Measurements from ENCODE around the gene KLF7. TPM values are rescaled to one million over a fixed set of nuclear protein-coding genes. Genes with fewer than 3 reads are reported as not detected.

The KLF7 gene
- total and polyA plus RNA-seq, 8 donors: 14.8 to 41.8 (median 18.2) TPM

DNA sequence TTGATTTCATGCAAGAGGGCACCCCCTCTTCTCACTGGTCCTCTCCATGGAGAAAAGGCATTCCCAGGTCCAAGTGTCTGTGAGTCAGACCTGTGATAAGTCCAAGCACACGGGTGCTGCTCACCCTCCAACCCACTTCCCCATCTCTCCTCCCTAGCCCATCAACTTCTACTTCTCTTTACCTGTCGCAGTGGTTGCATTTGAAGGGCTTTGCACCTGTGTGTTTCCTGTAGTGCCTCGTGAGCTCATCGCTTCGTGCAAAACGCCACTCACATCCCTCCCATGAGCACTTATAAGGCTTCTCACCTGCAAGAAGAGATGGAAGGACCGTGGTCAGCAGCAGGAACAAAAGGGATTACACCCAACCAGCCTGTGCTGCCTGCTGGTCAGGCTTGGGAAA, 77.5 kb downstream of the KLF7 start:
- no peaks in the 10 kb centered on the region for H3K27me3 ChIP-seq
- H3K27ac ChIP-seq: peak overlapping the region in 1 of 2 donors; percentile 30
- intact Hi-C loops (cut with DNase I): no loop called here
- no peak overlapping the region for H3K4me3 ChIP-seq
- peaks cover 17 to 39% of the 10 kb centered on the region in 2 donors for H3K4me1 ChIP-seq
- H3K9me3 ChIP-seq: no peaks in the 10 kb centered on the region
- DNase-seq: no peak
- ATAC-seq: peak; percentile 12
- peaks cover 0 to 52% of the 10 kb centered on the region in 2 donors for H3K36me3 ChIP-seq
- TF ChIP-seq, protein P1, sequence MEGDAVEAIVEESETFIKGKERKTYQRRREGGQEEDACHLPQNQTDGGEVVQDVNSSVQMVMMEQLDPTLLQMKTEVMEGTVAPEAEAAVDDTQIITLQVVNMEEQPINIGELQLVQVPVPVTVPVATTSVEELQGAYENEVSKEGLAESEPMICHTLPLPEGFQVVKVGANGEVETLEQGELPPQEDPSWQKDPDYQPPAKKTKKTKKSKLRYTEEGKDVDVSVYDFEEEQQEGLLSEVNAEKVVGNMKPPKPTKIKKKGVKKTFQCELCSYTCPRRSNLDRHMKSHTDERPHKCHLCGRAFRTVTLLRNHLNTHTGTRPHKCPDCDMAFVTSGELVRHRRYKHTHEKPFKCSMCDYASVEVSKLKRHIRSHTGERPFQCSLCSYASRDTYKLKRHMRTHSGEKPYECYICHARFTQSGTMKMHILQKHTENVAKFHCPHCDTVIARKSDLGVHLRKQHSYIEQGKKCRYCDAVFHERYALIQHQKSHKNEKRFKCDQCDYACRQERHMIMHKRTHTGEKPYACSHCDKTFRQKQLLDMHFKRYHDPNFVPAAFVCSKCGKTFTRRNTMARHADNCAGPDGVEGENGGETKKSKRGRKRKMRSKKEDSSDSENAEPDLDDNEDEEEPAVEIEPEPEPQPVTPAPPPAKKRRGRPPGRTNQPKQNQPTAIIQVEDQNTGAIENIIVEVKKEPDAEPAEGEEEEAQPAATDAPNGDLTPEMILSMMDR (IDR thresholded peaks at IDR 0.05): no peak

DNA sequence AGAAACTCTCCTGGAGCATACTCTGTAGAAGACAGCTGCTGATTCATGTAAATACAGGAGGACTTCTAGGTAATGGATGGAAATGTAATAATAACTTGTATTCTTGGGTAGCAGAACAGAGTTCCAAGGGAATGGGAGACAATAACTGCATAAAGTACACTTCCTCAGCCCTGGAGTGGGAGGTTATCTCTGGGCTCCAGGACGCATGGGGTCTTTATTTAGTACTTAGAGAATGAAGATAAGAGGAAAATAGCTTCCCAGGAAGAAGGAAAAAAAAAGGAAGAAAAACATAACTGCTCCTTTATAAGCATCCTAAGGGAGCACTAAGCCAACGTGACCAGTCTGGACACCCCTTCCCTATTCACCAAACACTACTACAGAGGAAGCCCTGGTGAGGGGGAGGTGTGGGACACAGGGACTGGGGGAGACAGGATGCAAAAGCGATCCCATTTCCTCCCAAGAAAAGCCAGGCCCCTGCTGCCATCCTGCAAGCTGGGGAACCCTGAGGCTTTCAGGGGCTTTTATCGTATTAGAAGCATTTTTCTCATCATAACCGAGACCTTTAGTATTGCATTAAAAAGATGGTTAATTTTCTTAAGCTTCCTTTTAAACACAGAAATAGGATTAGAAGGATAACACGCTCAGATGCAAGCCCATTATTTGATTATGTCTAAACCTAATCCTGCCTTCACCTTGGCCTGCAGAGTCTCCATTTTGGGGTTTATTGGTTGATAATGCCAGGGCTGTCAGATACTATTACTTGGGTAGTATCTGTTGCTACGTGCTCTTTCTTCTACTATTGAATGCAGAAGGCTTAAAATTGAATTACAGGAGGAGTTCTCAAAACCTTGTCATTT, 78.5 kb downstream of the KLF7 start:
- TF ChIP-seq, protein P1 (IDR thresholded peaks at IDR 0.05): no peak
- no peak overlapping the region for H3K4me3 ChIP-seq
- peaks cover 17 to 42% of the 10 kb centered on the region in 2 donors for H3K4me1 ChIP-seq
- ATAC-seq: no peak
- H3K9me3 ChIP-seq: no peaks in the 10 kb centered on the region
- peak overlapping the region in 1 of 2 donors; percentile 30 for H3K27ac ChIP-seq
- intact Hi-C loops (cut with DNase I): no loop called here
- DNase-seq: no peak
- no peaks in the 10 kb centered on the region for H3K27me3 ChIP-seq
- H3K36me3 ChIP-seq: peaks cover 0 to 56% of the 10 kb centered on the region in 2 donors

DNA sequence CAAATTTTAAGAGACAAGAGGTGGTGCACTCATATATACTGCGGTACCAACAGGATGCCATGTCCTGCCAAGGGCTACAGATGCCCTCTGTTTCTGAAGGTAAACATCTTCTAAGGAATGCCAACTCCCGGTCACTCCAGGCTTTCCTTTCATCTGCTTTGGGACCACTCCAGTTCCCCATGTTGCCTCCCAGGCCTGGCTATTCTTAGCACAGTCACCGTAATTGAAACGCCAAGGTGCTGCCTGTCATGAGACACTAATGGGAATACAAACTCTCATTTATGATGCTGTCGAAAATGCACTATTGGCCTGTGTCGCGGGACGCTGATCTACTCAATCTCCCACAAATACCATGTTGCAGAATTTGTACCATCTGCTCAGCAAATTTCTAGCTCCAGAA, 79.6 kb downstream of the KLF7 start:
- H3K27ac ChIP-seq: no peak overlapping the region
- no peaks in the 10 kb centered on the region for H3K27me3 ChIP-seq
- H3K36me3 ChIP-seq: peaks cover 0 to 68% of the 10 kb centered on the region in 2 donors
- TF ChIP-seq, protein P1 (IDR thresholded peaks at IDR 0.05): no peak
- DNase-seq: no peak
- no peaks in the 10 kb centered on the region for H3K9me3 ChIP-seq
- intact Hi-C loops (cut with DNase I): no loop called here
- no peak overlapping the region for H3K4me3 ChIP-seq
- no peak for ATAC-seq
- H3K4me1 ChIP-seq: peaks cover 13 to 35% of the 10 kb centered on the region in 2 donors

DNA sequence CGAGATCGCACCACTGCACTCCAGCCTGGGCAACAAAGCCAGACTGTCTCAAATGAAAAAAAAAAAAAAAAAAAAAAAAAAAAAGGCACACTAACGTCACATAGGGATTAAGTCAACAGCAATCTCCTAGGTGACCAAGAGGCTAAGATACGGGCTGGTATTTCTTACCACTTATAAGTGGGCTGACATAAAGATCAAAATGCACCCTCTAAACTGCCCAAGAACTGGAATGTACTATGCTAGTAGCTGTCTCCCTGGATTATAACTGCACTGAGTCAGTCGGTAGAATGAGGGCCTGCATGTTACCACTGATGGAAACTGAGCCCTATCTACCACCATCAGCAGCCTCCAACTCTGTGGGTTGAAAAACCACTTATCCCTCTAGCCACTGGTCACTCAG, 80.6 kb downstream of the KLF7 start:
- ATAC-seq (peak; percentile 64), DNase-seq (peak in 1 of 4 donors; percentile 28)
- H3K27me3 ChIP-seq: no peaks in the 10 kb centered on the region
- no peaks in the 10 kb centered on the region for H3K9me3 ChIP-seq
- intact Hi-C loops (cut with DNase I): no loop called here
- TF ChIP-seq, protein P1 (IDR thresholded peaks at IDR 0.05): no peak
- H3K4me3 ChIP-seq: no peak overlapping the region
- peaks cover 8 to 25% of the 10 kb centered on the region in 2 donors for H3K4me1 ChIP-seq
- H3K27ac ChIP-seq: no peak overlapping the region
- peaks cover 0 to 78% of the 10 kb centered on the region in 2 donors for H3K36me3 ChIP-seq

DNA sequence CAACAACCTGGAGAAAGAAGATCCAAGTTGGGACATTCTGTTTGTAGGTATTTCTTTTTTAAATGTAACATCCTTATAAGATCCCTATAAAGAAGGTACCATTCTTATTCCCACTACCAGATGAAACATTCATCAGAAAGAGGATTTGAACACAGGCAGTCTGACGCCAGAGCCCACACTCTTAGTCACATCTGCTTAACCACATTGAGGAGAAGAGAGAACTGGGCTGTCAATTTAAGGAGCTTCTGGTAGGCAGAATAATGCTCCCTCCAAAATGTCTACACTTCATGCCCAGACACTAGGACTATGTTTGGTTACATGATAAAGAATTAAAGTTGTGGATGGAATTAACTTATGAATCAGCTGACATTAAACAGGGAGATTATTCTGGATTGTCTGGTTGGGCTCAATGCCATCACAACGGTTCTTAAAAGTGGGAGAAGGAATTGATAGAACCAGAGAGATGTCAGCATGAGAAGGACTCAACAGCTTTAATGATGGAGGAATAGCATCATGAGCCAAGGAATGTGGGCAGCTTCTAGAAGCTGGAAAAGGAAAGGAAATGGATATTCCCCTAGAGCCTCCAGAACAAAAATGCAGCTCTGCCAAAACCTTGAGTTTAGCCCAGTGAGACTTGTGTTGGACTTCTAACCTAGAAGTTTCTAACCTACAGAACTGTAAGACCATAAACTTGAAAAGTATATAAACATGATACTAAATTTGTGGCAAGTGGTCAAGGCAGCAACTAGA, 82.2 kb downstream of the KLF7 start:
- intact Hi-C loops (cut with DNase I): no loop called here
- Histone ChIP-seq H3K4me1 (peaks cover 0 to 9% of the 10 kb centered on the region in 2 donors), H3K27ac (peak overlapping the region in 1 of 2 donors; percentile 53), H3K9me3 (no peaks in the 10 kb centered on the region), H3K4me3 (no peak overlapping the region), H3K36me3 (peaks cover 0 to 94% of the 10 kb centered on the region in 2 donors), H3K27me3 (no peaks in the 10 kb centered on the region)
- TF ChIP-seq, protein P1 (IDR thresholded peaks at IDR 0.05): no peak
- ATAC-seq (no peak), DNase-seq (no peak)

Measured in left lung (tissue), 10 donors.